Hepatic stellate cell (primary cell): ENCODE measurements around the gene TMEM269.
"Not testable (repeated sequence)": the region's sequence is repeated elsewhere in the genome, so short reads cannot be mapped to it uniquely, and the experiment has no call there.

ENCODE experiments used
- DNase-seq: peaks from one replicate; pipeline ENCODE4 v3.0.0; 2011; ENCODE audit warnings: low spot score

The TMEM269 gene

GRCh38 chr1:42748021-42748420 is 36.8 kb upstream of the TMEM269 start:
- no peak for DNase-seq

GRCh38 chr1:42748461-42749410 is 36.1 kb upstream of the TMEM269 start:
- DNase-seq, result no peak

GRCh38 chr1:42750041-42750440 is 34.8 kb upstream of the TMEM269 start:
- no peak for DNase-seq

GRCh38 chr1:42751511-42752070 is 33.2 kb upstream of the TMEM269 start:
- DNase-seq, result not testable (repeated sequence)

GRCh38 chr1:42752284-42752683 is 32.5 kb upstream of the TMEM269 start:
- no peak for DNase-seq

GRCh38 chr1:42753070-42753469 is 31.7 kb upstream of the TMEM269 start:
- DNase-seq, result peak; percentile 67

GRCh38 chr1:42756956-42757891 is 27.6 kb upstream of the TMEM269 start:
- DNase-seq, result peak; percentile 75

GRCh38 chr1:42757892-42758275 is 26.9 kb upstream of the TMEM269 start:
- no peak for DNase-seq

GRCh38 chr1:42758641-42759040 is 26.1 kb upstream of the TMEM269 start:
- DNase-seq, result no peak

- no peak for DNase-seq
Observed at GRCh38 chr1:42759114-42759513, 25.7 kb upstream of the TMEM269 start.

GRCh38 chr1:42761567-42761966 is 23.2 kb upstream of the TMEM269 start:
- no peak for DNase-seq

- DNase-seq, result no peak
Observed at GRCh38 chr1:42762269-42762668, 22.5 kb upstream of the TMEM269 start.

GRCh38 chr1:42765269-42765668 is 19.5 kb upstream of the TMEM269 start:
- DNase-seq, result no peak

GRCh38 chr1:42765832-42766740 is 18.7 kb upstream of the TMEM269 start:
- DNase-seq, result peak; percentile 61

- peak; percentile 93 for DNase-seq
Observed at GRCh38 chr1:42766741-42767509, 17.9 kb upstream of the TMEM269 start, which contains the start of the genes C1orf50 and P3H1. TSS of gene C1orf50 (plus strand) at chr1:42767249. CDS start at chr1:42767312, 63 bp downstream. TSS of gene P3H1 (minus strand) at chr1:42767028. CDS start at chr1:42766971, 57 bp downstream.

- DNase-seq, result no peak
Observed at GRCh38 chr1:42767510-42768000, 17.2 kb upstream of the TMEM269 start.

- no peak for DNase-seq
Observed at GRCh38 chr1:42768172-42768571, 16.6 kb upstream of the TMEM269 start.

GRCh38 chr1:42769811-42770210 is 15.0 kb upstream of the TMEM269 start:
- DNase-seq, result no peak

GRCh38 chr1:42773420-42773819 is 11.4 kb upstream of the TMEM269 start:
- DNase-seq, result no peak

GRCh38 chr1:42774928-42775526 is 9.8 kb upstream of the TMEM269 start:
- DNase-seq, result no peak
